ENCODE data around the gene PLAGL2.

PLAGL2 gene

GRCh38 chr20:32149566-32150170 is 57.9 kb downstream of the PLAGL2 start:
- no peak for DNase-seq (ENCODE audit: low read depth)

GRCh38 chr20:32144898-32145662 is 62.5 kb downstream of the PLAGL2 start:
- no peak for DNase-seq (ENCODE audit: low read depth)

GRCh38 chr20:32142991-32143390 is 64.6 kb downstream of the PLAGL2 start:
- no peak for DNase-seq (ENCODE audit: low read depth)

Measured in activated T-helper 1 cell treated with Interleukin-2 at 50 U/mL for 16 hours (primary cell).